ENCODE measurements around the gene LAMA3. TPM values are rescaled to one million over a fixed set of nuclear protein-coding genes. Genes with fewer than 3 reads are reported as not detected.

The LAMA3 gene
- total and polyA plus RNA-seq, 2 of the 13 experiments (the other 11 are each of a cell fraction or from before 2014, with no cell fraction given): 0.45 to 2.2 TPM

- CTCF ChIA-PET (ENCODE audit: low intra/inter-chr PET ratio, low total read pairs): no interaction called here
- H2AFZ ChIP-seq (ENCODE audit: low read length): no peak overlapping the region
- TF ChIP-seq RBM39 (IDR thresholded peaks at IDR 0.05; ENCODE audit: low read depth, low read length, poor library complexity, severe bottlenecking) (no peak), ZNF546 (CRISPR knock-in tag; conservative IDR thresholded peaks at IDR 0.05) (no peak), ATF3 (CRISPR knock-in tag; IDR thresholded peaks at IDR 0.05) (no peak), MIXL1 (CRISPR knock-in tag; IDR thresholded peaks at IDR 0.05) (no peak), NFKB2 (CRISPR knock-in tag; IDR thresholded peaks at IDR 0.05; ENCODE audit: borderline replicate concordance) (no peak), CCDC6 (CRISPR knock-in tag; IDR thresholded peaks at IDR 0.05) (no peak), ZFYVE20 (CRISPR knock-in tag; IDR thresholded peaks at IDR 0.05; ENCODE audit: borderline replicate concordance, low read depth) (no peak), CBFB (CRISPR knock-in tag; IDR thresholded peaks at IDR 0.05) (no peak), SMYD3 (CRISPR knock-in tag; IDR thresholded peaks at IDR 0.05) (no peak), ZNF280D (CRISPR knock-in tag; IDR thresholded peaks at IDR 0.05) (no peak), FOXK1 (CRISPR knock-in tag; IDR thresholded peaks at IDR 0.05; ENCODE audit: borderline replicate concordance, low read depth) (no peak), ZNF704 (CRISPR knock-in tag; IDR thresholded peaks at IDR 0.05; ENCODE audit: borderline replicate concordance) (no peak), PBX2 (CRISPR knock-in tag; IDR thresholded peaks at IDR 0.05) (no peak), TBL1XR1 (IDR thresholded peaks at IDR 0.05; ENCODE audit: borderline replicate concordance, low read length, partially characterized antibody) (no peak), MEIS2 (CRISPR knock-in tag; IDR thresholded peaks at IDR 0.05) (no peak), ZNF512B (CRISPR knock-in tag; IDR thresholded peaks at IDR 0.05; ENCODE audit: borderline replicate concordance) (no peak), SALL1 (CRISPR knock-in tag; IDR thresholded peaks at IDR 0.05) (no peak)
Observed at GRCh38 chr18:23652232-23652631, 37.0 kb upstream of the LAMA3 start.

More at GRCh38 chr18:23652232-23652631, 37.0 kb upstream of the LAMA3 start:
- no peaks in the 10 kb centered on the region for H3K9me3 ChIP-seq (ENCODE audit: low read length)
- H3K4me2 ChIP-seq (ENCODE audit: low read depth, low read length): no peak overlapping the region
- 34% methylated on average over 6 of the region's 6 CpGs for WGBS (ENCODE audit: low lambda C conversion rate)
- no peaks in the 10 kb centered on the region for H3K79me2 ChIP-seq (ENCODE audit: insufficient read depth, low read length)
- H4K20me1 ChIP-seq (ENCODE audit: insufficient read depth, low read length): no peaks in the 10 kb centered on the region
- no peak overlapping the region for H3K4me3 ChIP-seq (replicated peaks in 1 of 3; ENCODE audit: insufficient read depth in 1 of 3, low read depth in 2 of 3, low read length in 3 of 3)
- FAIRE-seq: no peak
- no peak overlapping the region for H3K9ac ChIP-seq (ENCODE audit: insufficient read depth, low read depth, low read length)
- no peaks in the 10 kb centered on the region for H3K36me3 ChIP-seq (replicated peaks in 1 of 2; ENCODE audit: control insufficient read depth in 1 of 2, insufficient read depth in 2 of 2, low read length in 2 of 2)
- H3K27ac ChIP-seq (ENCODE audit: extremely low read length, insufficient read depth, low read length): no peak overlapping the region
- ATAC-seq: no peak
- H3K4me1 ChIP-seq (ENCODE audit: insufficient read depth, low read length): peaks cover 13% of the 10 kb centered on the region
- in situ Hi-C loops (cut with HindIII; ENCODE audit: extremely low pct_ligation_motif_present, low pct_unique_long_range_greater_than_20kb): no loop called here
- no peak for DNase-seq (ENCODE audit: low spot score)
- POLR2A ChIA-PET: no interaction called here
- intact Hi-C loops (cut with micrococcal nuclease; ENCODE audit: unreplicated experiment): no loop called here
- no TSS peak for BruUV-seq (replicated peaks)
- peaks cover 4 to 9% of the 10 kb centered on the region in 2 experiments; a peak in 2 of 5 replicates for H3K27me3 ChIP-seq (ENCODE audit: control insufficient read depth in 1 of 2, insufficient read depth in 2 of 2, low read length in 2 of 2)
